Kidney capillary endothelial cell (primary cell): ENCODE measurements around the gene PIP4K2C.

Experiments used
- DNase-seq: peaks from one replicate; pipeline ENCODE4 v3.0.0-alpha.2; 2018; ENCODE audit warnings: low spot score

Gene PIP4K2C

GRCh38 chr12:57621497-57622292 lies 30.7 kb downstream of the PIP4K2C start:
- DNase-seq = no peak

- no peak for DNase-seq
These were observed 31.6 kb downstream of the PIP4K2C start for GRCh38 chr12:57622293-57623245.

GRCh38 chr12:57623385-57623784 lies 32.4 kb downstream of the PIP4K2C start:
- DNase-seq = no peak

GRCh38 chr12:57623811-57624390 lies 32.9 kb downstream of the PIP4K2C start:
- no peak for DNase-seq

GRCh38 chr12:57624441-57625220 lies 33.6 kb downstream of the PIP4K2C start:
- no peak for DNase-seq

GRCh38 chr12:57625261-57626032 lies 34.5 kb downstream of the PIP4K2C start:
- DNase-seq = no peak

GRCh38 chr12:57626111-57626920 lies 35.3 kb downstream of the PIP4K2C start:
- DNase-seq = no peak

- DNase-seq = no peak
These were observed 36.0 kb downstream of the PIP4K2C start for GRCh38 chr12:57626921-57627445.

GRCh38 chr12:57627501-57628279 lies 36.7 kb downstream of the PIP4K2C start:
- DNase-seq = no peak

GRCh38 chr12:57628280-57629191 lies 37.5 kb downstream of the PIP4K2C start:
- no peak for DNase-seq

- no peak for DNase-seq
These were observed 39.0 kb downstream of the PIP4K2C start for GRCh38 chr12:57629897-57630471.

- DNase-seq = no peak
These were observed 40.0 kb downstream of the PIP4K2C start for GRCh38 chr12:57630891-57631433.

- no peak for DNase-seq
These were observed 40.6 kb downstream of the PIP4K2C start for GRCh38 chr12:57631566-57632072.

- DNase-seq = no peak
These were observed 41.3 kb downstream of the PIP4K2C start for GRCh38 chr12:57632073-57632957.

GRCh38 chr12:57632958-57633840 lies 42.2 kb downstream of the PIP4K2C start, which contains the start of gene B4GALNT1:
B4GALNT1 (minus strand) TSS chr12:57633201; CDS start chr12:57632132, 1,069 bp downstream.
- peak; percentile 42 for DNase-seq
